ENCODE measurements around the gene ZNF775. TPM values are rescaled to one million over a fixed set of nuclear protein-coding genes. Genes with fewer than 3 reads are reported as not detected.

Gene ZNF775
- polyA plus RNA-seq, 10 donors: 3.8 to 7.4 (median 5.3) TPM

- DNase-seq: no peak
Measured at GRCh38 chr7:150400008-150400787, 21.1 kb downstream of the ZNF775 start.

DNA sequence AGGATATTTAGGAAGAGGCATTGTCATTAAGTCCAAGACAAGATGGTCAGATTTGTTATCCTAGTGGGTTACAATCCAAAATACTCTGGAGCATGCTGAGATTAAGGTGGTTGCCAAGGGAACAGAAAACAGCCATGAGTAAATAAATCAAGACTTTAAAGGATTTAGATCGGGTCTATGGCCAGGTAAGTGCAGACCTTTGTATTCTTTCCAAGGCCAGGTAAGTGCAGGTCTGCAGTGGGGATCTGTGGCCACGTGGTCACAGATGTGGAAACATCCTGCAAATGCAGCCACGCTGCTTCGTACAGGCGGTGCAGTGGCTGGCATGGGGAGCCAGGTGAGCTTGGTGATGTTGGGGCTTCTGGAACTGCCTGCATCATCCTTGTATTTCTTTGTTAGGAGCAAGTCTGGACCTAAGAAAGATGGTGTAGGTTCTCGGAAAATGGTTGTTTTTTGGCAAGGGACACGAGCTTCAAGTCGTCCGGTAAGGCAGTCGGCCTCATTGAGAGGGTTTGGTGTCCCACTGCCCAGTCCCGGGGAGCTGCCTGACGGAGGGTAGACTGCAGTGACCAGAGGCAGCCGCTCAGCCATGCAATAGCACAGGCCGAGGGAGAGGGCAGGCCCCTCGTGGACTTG is 21.8 kb downstream of the ZNF775 start:
- DNase-seq: no peak

DNA sequence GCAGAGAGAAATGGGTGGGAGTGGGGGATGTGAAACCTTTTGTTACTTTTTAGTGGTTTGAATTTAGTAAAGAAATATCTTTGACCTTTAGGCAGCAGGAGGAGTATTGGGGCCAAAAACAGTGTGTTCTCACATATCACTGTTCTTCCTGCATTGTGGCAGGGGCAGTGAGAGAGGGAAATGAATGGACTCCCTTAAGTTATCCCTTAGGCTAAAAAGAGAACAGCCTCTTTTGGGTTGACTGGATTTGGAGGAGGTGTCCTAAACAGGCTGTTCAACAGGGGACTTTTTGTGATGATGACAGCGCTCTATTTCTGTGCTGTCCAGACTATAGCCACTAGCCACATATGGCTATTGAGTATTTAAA is 22.3 kb downstream of the ZNF775 start:
- no peak for DNase-seq

DNA sequence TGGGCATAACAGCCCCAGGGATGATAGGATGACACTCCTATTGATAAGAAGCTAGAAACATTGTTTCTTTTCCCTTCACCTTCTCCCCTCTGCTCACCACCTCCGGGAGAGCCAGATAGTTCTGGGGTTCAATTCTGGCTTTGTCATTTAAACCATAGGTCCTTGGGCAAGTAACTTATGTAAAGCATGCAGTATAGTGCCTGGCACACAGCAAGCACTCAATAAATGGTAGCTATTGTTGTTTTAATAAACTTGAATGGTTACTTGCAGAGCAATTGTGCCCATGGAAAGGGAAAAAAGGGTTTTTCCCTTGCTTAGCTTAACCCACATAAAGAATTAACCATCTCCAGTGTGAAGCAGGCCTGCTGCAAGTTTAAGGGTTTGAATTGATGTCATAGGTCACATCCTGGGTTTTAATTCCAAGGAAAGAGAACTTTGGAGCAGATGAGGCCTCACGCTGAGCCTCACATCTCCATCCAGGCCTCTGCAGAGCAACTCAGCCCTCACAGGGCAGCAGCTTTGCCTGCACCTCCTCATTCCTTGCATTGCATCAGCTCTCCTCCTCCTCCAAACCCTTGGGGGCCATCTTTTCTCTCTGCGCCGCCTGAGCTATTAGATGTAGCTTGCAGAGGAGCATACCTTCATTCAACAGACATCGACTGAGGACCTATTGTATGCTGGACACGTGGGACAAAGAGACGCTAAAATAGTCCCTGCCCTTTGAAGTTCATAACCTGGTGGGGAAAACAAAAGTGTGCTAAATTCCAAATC is 22.9 kb downstream of the ZNF775 start:
- no peak for DNase-seq

GRCh38 chr7:150402671-150403321 is 23.7 kb downstream of the ZNF775 start:
- DNase-seq: no peak

GRCh38 chr7:150403376-150404171 is 24.4 kb downstream of the ZNF775 start:
- DNase-seq: no peak

GRCh38 chr7:150404172-150404804 is 25.2 kb downstream of the ZNF775 start:
- peak in 1 of 3 donors; percentile 16 for DNase-seq

GRCh38 chr7:150404805-150405583 is 25.9 kb downstream of the ZNF775 start:
- peak; percentile 88 to 96 (median 92) for DNase-seq

GRCh38 chr7:150405584-150406311 is 26.6 kb downstream of the ZNF775 start:
- DNase-seq: peak in 2 of 3 donors; percentile 13 to 35

DNA sequence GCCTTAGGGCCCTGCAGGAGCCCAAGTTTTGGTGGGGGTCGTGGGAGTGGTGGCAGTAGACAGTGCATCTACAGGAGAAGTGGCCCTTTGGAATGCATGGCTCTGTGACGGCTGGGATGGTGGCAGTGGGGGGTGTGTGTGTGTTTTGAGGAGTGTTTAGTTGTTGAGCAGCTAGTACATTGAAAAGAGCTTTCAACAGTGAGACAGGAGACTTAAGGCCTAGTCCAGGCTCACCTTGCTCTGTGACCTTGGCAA is 27.1 kb downstream of the ZNF775 start:
- DNase-seq: no peak

DNA sequence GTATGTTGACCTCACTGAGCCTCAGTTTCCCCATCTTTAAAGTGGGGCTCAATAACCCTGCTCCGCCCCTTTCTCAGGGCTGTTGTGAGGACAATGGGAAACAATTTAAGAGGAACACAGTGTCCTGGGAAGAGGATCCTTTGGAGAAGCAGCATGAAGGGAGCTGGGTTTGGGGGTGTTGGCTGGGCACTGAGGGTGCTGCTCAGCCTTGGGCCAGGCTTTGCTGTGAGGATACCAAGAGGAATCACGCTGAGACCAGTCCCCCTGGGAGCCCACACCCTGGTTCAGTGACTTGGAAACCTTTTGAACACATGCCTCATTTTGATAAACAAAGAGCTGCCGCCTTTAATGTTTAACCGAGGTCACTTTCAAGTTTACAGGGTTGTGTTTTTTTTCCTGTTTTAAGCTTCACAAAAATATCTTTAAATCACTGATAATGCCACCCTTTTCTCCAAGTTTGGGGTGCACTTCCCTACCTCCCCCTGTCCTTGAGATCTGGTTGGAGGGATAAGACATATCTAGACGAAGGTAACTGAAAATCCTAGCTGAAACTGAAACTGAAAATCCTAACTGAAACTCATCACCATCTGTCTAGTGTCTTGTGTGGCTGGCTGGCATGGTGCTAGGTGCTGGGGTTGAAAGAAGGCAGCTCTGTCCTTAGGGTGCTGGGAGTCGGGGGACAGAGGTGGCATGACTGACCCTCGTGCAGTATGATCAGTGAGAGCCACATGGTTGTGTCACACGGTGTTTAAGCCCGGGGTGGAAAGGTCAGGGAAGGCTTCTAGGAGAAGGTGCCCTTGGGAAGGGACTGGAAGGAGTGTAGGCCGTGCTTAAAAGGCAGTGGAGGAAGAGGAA is 27.7 kb downstream of the ZNF775 start:
- peak in 2 of 3 donors; percentile 10 to 31 for DNase-seq

- DNase-seq: no peak
Measured at GRCh38 chr7:150407588-150408392, 28.7 kb downstream of the ZNF775 start.

DNA sequence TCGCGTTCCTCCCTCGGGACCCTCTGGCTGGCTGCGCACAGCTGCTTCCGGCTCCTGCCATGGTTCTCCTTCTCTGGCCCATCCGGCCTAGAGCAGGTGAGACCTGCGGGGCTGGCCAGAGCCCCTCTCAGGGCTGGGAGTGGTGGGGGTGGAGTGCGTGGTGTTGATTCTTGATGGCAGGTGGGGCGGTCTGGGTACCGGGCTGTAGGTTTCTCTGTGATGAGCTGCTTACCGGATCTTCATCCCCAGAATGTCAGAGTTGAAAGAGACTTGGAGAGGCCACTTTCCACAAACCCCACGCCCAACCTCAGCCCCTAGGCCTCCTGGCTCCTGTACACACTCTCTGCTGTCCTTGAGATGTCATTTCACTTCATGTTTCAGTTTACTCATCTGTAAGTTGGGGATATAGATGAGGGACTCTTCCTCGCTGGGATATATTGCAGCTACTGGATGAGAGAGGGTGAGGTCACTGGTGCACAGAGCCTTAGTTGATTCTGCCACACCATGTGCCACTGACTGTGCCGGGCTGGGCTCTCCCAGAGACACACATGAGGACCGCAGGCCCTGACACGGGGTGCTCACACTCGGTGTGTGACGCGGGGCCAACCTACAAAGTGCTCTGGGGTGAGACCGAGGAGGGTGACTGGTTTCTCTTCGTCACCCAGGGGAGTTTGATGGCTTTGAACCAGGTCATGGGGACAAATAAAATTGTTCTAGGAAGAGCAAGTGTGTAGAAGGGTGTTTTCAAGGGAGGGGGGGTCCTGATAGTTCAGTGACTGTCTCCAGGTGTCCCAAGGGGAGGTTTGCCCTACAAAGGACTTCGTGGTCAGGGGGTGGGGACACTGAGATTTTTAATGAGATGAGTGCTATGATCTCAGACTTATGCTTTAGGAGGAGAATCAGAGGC is 29.5 kb downstream of the ZNF775 start:
- DNase-seq: no peak

DNA sequence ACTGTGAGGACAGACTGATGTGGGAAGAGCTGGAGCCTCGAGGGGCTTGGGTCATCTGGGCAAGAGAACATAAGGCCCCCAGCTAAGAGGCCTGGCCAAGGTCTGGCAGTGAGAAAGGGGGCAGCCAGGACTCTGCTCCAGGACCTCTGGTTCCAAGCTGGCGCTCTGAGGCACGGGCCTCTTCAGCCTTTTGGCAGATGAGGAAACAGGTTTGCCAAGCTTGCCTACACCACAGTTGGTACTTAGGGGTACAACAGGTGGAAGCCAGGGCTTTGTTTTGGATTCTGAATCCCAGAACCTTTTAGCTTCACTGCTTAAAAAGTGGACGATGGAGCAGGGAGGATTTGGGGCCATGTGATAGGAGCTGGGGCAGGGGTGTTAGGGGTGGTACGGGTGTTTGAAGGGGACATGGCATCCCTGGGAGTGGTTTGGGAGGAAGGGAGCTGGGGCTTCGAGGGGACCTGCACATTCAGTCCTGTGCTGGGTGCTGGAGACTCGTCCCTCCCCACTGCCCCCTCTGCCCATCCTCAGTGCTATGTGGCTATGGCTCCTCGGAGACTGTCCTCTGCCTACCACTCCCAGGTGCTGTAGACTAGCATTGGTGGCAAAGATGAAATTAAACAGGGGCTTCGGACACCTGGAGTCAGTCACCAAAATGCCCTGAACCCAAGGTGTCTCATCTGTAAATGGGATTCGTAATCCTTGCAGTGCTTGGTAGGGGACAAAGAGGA is 30.3 kb downstream of the ZNF775 start:
- no peak for DNase-seq

- DNase-seq: no peak
Measured at GRCh38 chr7:150410131-150410530, 31.0 kb downstream of the ZNF775 start.
